WI38 (cell line): ENCODE data around the gene RHBDD1.

Experiments
- H3K4me3 ChIP-seq: 2 replicates; pipeline ENCODE4 v1.5.1; 2011; ENCODE audit warnings: low read depth, mild to moderate bottlenecking, control low read depth, low read length
- TF ChIP-seq, protein P1 (sequence below): IDR thresholded peaks from 2 replicates; pipeline ENCODE4 v1.5.1; 2012; ENCODE audit warnings: low read depth, mild to moderate bottlenecking, control low read depth, low read length

RHBDD1 gene

DNA sequence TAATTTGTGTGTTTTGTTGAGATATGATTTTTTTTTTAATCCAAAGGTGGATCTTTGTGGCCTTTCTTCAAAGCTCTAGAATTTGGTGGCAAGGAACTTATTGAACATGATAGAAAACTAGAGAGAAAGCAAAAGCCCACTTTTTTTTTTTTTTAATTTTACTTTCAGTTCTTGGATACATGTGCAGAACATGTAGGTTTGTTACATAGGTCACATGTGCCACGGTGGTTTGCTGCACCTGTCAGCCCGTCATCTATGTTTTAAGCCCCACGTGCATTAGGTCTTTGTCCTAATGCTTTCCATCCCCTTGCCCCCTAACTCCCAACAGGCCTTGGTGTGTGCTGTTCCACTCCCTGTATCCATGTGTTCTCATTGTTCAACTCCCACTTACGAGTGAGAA lies 135.9 kb downstream of the RHBDD1 start:
- TF ChIP-seq, protein P1, sequence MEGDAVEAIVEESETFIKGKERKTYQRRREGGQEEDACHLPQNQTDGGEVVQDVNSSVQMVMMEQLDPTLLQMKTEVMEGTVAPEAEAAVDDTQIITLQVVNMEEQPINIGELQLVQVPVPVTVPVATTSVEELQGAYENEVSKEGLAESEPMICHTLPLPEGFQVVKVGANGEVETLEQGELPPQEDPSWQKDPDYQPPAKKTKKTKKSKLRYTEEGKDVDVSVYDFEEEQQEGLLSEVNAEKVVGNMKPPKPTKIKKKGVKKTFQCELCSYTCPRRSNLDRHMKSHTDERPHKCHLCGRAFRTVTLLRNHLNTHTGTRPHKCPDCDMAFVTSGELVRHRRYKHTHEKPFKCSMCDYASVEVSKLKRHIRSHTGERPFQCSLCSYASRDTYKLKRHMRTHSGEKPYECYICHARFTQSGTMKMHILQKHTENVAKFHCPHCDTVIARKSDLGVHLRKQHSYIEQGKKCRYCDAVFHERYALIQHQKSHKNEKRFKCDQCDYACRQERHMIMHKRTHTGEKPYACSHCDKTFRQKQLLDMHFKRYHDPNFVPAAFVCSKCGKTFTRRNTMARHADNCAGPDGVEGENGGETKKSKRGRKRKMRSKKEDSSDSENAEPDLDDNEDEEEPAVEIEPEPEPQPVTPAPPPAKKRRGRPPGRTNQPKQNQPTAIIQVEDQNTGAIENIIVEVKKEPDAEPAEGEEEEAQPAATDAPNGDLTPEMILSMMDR, result no peak
- no peak overlapping the region for H3K4me3 ChIP-seq

GRCh38 chr2:226973816-226974215 lies 138.0 kb downstream of the RHBDD1 start:
- no peak overlapping the region for H3K4me3 ChIP-seq
- TF ChIP-seq, protein P1, result no peak

DNA sequence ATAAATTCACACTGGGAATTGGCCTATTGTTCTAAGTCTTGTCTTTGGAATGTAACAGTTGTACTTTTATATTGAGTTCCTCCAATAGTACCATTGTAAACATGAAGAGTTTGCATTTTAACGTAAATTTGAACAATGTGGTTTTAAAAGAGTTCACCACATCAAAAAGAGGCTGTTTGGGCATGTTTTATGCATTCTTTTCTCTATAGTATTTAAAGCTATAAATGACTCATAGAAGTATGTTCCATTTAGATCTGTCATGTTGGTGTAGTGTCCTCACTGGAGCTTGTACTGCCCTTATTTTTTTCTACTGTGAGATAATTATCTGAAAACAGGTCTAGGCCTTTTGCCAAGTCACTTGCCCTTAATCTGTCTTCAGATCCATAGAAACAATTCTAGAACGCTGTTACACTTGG lies 141.9 kb downstream of the RHBDD1 start:
- H3K4me3 ChIP-seq, result no peak overlapping the region

GRCh38 chr2:226978300-226978699 lies 142.4 kb downstream of the RHBDD1 start:
- H3K4me3 ChIP-seq, result no peak overlapping the region
- TF ChIP-seq, protein P1, result no peak

More for the DNA sequence above, 141.9 kb downstream of the RHBDD1 start:
- TF ChIP-seq, protein P1, result no peak

DNA sequence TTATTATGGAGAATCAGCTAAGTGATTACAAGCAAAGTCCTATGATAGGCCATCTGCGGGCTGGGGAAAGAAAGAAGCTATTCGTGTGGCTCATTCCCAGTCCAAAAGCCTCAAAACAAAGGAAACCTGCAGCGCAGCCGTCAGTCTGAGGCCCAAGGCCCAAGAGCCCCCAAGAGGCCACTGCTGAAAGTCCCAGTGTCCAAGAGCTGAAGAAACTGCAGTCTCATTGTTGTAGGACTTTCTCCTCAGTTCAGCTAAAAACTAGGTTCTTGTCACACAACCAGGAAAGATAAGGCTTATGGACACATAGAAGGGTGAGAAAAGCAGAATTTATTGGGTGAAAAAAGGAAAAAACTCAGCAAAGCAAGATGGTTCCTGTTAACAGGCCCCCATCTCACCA lies 143.2 kb downstream of the RHBDD1 start:
- H3K4me3 ChIP-seq, result no peak overlapping the region
- TF ChIP-seq, protein P1, result no peak

DNA sequence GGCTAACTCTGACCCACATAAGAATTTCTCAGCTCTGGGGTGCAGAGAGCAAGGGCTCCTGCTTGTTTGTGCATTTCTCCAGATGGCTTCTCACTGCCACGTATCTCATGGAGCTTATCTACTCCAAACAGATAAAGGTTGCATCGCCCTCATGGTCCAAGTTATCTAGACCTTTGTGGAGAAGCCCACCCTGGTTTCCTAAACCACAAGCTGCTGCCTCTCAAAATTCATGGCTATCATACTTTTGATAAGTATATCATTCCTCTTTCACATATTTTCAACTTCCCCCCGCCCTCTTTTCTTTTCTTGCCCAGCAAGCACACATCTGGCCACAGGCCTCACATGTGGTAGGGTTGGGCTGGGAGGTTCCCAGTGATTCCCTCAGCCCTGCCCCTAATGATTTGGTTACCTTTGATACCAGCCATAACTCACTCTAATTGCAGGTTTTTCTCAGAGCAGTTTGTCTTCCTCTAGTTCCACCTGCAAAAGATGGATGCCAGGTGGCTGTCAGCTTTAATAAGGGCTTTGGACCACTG lies 146.0 kb downstream of the RHBDD1 start:
- TF ChIP-seq, protein P1, result no peak
- no peak overlapping the region for H3K4me3 ChIP-seq

GRCh38 chr2:226983895-226984749 lies 148.3 kb downstream of the RHBDD1 start:
- TF ChIP-seq, protein P1, result no peak
- no peak overlapping the region for H3K4me3 ChIP-seq
